ENCODE data around the gene PAPPA. TPM values are rescaled to one million over a fixed set of nuclear protein-coding genes. Genes with fewer than 3 reads are reported as not detected.

Gene PAPPA
- total RNA-seq, 4 donors from 2014 or later, result 1.0 to 5.0 (median 2.8) TPM

GRCh38 chr9:116332090-116332489 is 178.5 kb downstream of the PAPPA start:
- no peaks in the 10 kb centered on the region for H3K36me3 ChIP-seq
- no peak for DNase-seq
- H3K4me3 ChIP-seq (replicated peaks in 1 of 3), result no peak overlapping the region
- no peak overlapping the region for H3K27ac ChIP-seq
- no peaks in the 10 kb centered on the region for H3K9me3 ChIP-seq
- 94 to 95% methylated on average over 6 of the region's 6 CpGs for WGBS, 2 donors
- TF ChIP-seq, protein P1, sequence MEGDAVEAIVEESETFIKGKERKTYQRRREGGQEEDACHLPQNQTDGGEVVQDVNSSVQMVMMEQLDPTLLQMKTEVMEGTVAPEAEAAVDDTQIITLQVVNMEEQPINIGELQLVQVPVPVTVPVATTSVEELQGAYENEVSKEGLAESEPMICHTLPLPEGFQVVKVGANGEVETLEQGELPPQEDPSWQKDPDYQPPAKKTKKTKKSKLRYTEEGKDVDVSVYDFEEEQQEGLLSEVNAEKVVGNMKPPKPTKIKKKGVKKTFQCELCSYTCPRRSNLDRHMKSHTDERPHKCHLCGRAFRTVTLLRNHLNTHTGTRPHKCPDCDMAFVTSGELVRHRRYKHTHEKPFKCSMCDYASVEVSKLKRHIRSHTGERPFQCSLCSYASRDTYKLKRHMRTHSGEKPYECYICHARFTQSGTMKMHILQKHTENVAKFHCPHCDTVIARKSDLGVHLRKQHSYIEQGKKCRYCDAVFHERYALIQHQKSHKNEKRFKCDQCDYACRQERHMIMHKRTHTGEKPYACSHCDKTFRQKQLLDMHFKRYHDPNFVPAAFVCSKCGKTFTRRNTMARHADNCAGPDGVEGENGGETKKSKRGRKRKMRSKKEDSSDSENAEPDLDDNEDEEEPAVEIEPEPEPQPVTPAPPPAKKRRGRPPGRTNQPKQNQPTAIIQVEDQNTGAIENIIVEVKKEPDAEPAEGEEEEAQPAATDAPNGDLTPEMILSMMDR (IDR thresholded peaks at IDR 0.05), result no peak
- no peak for TF ChIP-seq POLR2A (IDR thresholded peaks at IDR 0.05)
- intact Hi-C loops (cut with DNase I), result no loop called here
- H3K27me3 ChIP-seq, result no peaks in the 10 kb centered on the region
- peaks cover 0 to 9% of the 10 kb centered on the region in 2 donors for H3K4me1 ChIP-seq

GRCh38 chr9:116333254-116333653 is 179.7 kb downstream of the PAPPA start:
- H3K9me3 ChIP-seq, result no peaks in the 10 kb centered on the region
- DNase-seq, result no peak
- H3K36me3 ChIP-seq, result no peaks in the 10 kb centered on the region
- intact Hi-C loops (cut with DNase I), result no loop called here
- no peak overlapping the region for H3K27ac ChIP-seq
- TF ChIP-seq POLR2A (IDR thresholded peaks at IDR 0.05), result no peak
- TF ChIP-seq, protein P1 (IDR thresholded peaks at IDR 0.05), result no peak
- no peak overlapping the region for H3K4me3 ChIP-seq (replicated peaks in 1 of 3)
- whole genome bisulfite sequencing, 2 donors, result 70 to 89% methylated on average over 3 of the region's 3 CpGs
- H3K27me3 ChIP-seq, result no peaks in the 10 kb centered on the region
- peaks cover 0 to 12% of the 10 kb centered on the region in 2 donors for H3K4me1 ChIP-seq

- no peak for DNase-seq
- H3K4me3 ChIP-seq (replicated peaks in 1 of 3), result no peak overlapping the region
- intact Hi-C loops (cut with DNase I), result no loop called here
- H3K27me3 ChIP-seq, result no peaks in the 10 kb centered on the region
- no peak overlapping the region for H3K27ac ChIP-seq
- TF ChIP-seq, protein P1 (IDR thresholded peaks at IDR 0.05), result no peak
- TF ChIP-seq POLR2A (IDR thresholded peaks at IDR 0.05), result no peak
- no peaks in the 10 kb centered on the region for H3K9me3 ChIP-seq
- peaks cover 0 to 12% of the 10 kb centered on the region in 2 donors for H3K4me1 ChIP-seq
- 66 to 70% methylated on average over 8 to 19 of the region's 19 CpGs for whole genome bisulfite sequencing, 2 donors
- no peaks in the 10 kb centered on the region for H3K36me3 ChIP-seq
These were observed 181.1 kb downstream of the PAPPA start for GRCh38 chr9:116334546-116335150.

DNA sequence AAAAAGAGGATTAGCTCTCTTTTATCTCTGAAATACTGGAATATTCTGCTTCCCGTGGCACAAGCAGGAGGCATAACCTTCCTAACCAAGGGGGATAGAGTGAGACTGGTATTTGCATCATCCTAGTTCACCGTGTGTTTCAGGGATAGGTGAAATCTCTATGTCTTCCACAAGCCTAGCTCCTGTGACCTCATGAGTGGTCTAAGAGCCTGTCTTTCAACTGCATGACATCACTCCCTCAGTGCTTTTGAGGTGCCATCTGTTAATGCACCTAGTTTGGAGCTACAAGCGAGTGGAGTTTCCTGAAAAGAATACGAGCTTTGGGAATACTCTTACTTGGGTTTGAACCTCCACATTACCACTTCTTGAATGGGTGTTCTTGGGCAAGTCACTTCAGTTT is 181.8 kb downstream of the PAPPA start:
- intact Hi-C loops (cut with DNase I), result no loop called here
- Histone ChIP-seq H3K36me3 (no peaks in the 10 kb centered on the region), H3K27ac (no peak overlapping the region), H3K4me1 (peaks cover 0 to 12% of the 10 kb centered on the region in 2 donors), H3K9me3 (no peaks in the 10 kb centered on the region), H3K27me3 (no peaks in the 10 kb centered on the region), H3K4me3 (replicated peaks in 1 of 3) (no peak overlapping the region)
- no peak for DNase-seq
- 75 to 78% methylated on average over 4 of the region's 4 CpGs for WGBS, 2 donors
- TF ChIP-seq, protein P1 (IDR thresholded peaks at IDR 0.05), result no peak

- H3K36me3 ChIP-seq, result no peaks in the 10 kb centered on the region
- H3K4me3 ChIP-seq (replicated peaks in 1 of 3), result no peak overlapping the region
- no peak for DNase-seq
- H3K27me3 ChIP-seq, result no peaks in the 10 kb centered on the region
- intact Hi-C loops (cut with DNase I), result no loop called here
- TF ChIP-seq POLR2A (IDR thresholded peaks at IDR 0.05), result no peak
- TF ChIP-seq, protein P1 (IDR thresholded peaks at IDR 0.05), result no peak
- peaks cover 0 to 12% of the 10 kb centered on the region in 2 donors for H3K4me1 ChIP-seq
- WGBS, 2 donors, result 79% methylated on average over 7 of the region's 7 CpGs
- no peaks in the 10 kb centered on the region for H3K9me3 ChIP-seq
- H3K27ac ChIP-seq, result no peak overlapping the region
These were observed 182.7 kb downstream of the PAPPA start for GRCh38 chr9:116336133-116336862.
